H1 (cell line): Measurements from ENCODE around the gene ITPR3. TPM values are rescaled to one million over a fixed set of nuclear protein-coding genes. Genes with fewer than 3 reads are reported as not detected.

Experiments
- CTCF ChIA-PET: fragments of 300-600 bp; sonication (Branson Sonifier 250); formaldehyde crosslinking; loops from one replicate; lab custom pipeline; 2021; ENCODE audit not compliant: partially characterized antibody; lab: Charles Lee
- POLR2A ChIA-PET: fragments of 300-600 bp; sonication (Branson Sonifier 250); formaldehyde crosslinking; loops from one replicate; lab custom pipeline; 2021; ENCODE audit warnings: inconsistent platforms; ENCODE audit not compliant: partially characterized antibody; lab: Charles Lee
- DNase-seq, 2 experiments: peaks; one replicate each; pipeline versions ENCODE4 v3.0.0 to v3.0.0-alpha.2; 2010 to 2022; ENCODE audit warnings: low spot score in 2 of 2, low read depth in 1 of 2, mixed read lengths in 1 of 2
- FAIRE-seq: peaks from 2 replicates; lab custom pipeline; 2011; peaks lifted over from hg19 to GRCh38; lab: Jason Lieb, UNC
- H2AFZ ChIP-seq: 2 replicates; pipeline ENCODE4 v1.8.1; 2012; ENCODE audit warnings: low read length, inconsistent platforms
- H2AK5ac ChIP-seq: 2 replicates; pipeline ENCODE4 v1.6.1; 2013; ENCODE audit warnings: low read depth, low read length
- H2BK120ac ChIP-seq: replicated peaks from 2 replicates; pipeline ENCODE3; 2013; ENCODE audit warnings: low read depth, low read length, inconsistent platforms
- H2BK12ac ChIP-seq: 2 replicates; pipeline ENCODE4 v1.6.1; 2013; ENCODE audit warnings: low read depth, low read length
- H2BK15ac ChIP-seq: 2 replicates; pipeline ENCODE4 v1.6.1; 2013; ENCODE audit warnings: low read length
- H2BK20ac ChIP-seq: 2 replicates; pipeline ENCODE4 v1.6.1; 2013; ENCODE audit warnings: low read length
- H2BK5ac ChIP-seq: 2 replicates; pipeline ENCODE4 v1.6.1; 2013; ENCODE audit warnings: low read depth, low read length
- H3K14ac ChIP-seq: 2 replicates; pipeline ENCODE4 v1.6.1; 2013; ENCODE audit warnings: inconsistent platforms; ENCODE audit not compliant: insufficient read length
- H3K18ac ChIP-seq: 2 replicates; pipeline ENCODE4 v1.6.1; 2013; ENCODE audit warnings: low read length; ENCODE audit errors: extremely low read depth
- H3K23ac ChIP-seq: 2 replicates; pipeline ENCODE4 v1.6.1; 2013; ENCODE audit warnings: inconsistent platforms; ENCODE audit not compliant: insufficient read length
- H3K23me2 ChIP-seq: 2 replicates; pipeline ENCODE4 v1.6.1; 2013; ENCODE audit warnings: low read depth, low read length
- H3K27ac ChIP-seq: 2 replicates; pipeline ENCODE4 v1.6.1; 2011; ENCODE audit warnings: low read depth, low read length, inconsistent platforms
- H3K27me3 ChIP-seq, 4 experiments: replicated peaks in 1 of 4; 1 replicate in 1 of 4; 2 replicates in 3 of 4; pipeline versions ENCODE4 v1.6.1 to v1.8.1; 2011 to 2013; ENCODE audit warnings: low read length in 3 of 4, mild to moderate bottlenecking in 3 of 4, inconsistent platforms in 2 of 4, mixed read lengths in 2 of 4, moderate library complexity in 1 of 4; ENCODE audit not compliant: control insufficient read depth in 3 of 4, insufficient read depth in 3 of 4; ENCODE audit errors: extremely low read depth in 1 of 4
- H3K36me3 ChIP-seq, 4 experiments: 2 replicates each; pipeline versions ENCODE4 v1.6.1 to v1.8.1; 2011 to 2013; ENCODE audit warnings: mild to moderate bottlenecking in 4 of 4, low read length in 3 of 4, moderate library complexity in 2 of 4, control low read depth in 1 of 4, inconsistent platforms in 1 of 4; ENCODE audit not compliant: insufficient read depth in 4 of 4, control insufficient read depth in 2 of 4
- H3K4ac ChIP-seq: replicated peaks from 2 replicates; pipeline ENCODE3; 2013; ENCODE audit warnings: low read length, low read depth, mixed read lengths, inconsistent platforms; ENCODE audit not compliant: insufficient read length
- H3K4me1 ChIP-seq, 4 experiments: replicated peaks in 1 of 4; 1 replicate in 1 of 4; 2 replicates in 3 of 4; pipeline versions ENCODE4 v1.6.1 to v1.8.1; 2011 to 2013; ENCODE audit warnings: low read length in 3 of 4, inconsistent platforms in 2 of 4, mixed read lengths in 1 of 4; ENCODE audit not compliant: insufficient read depth in 4 of 4, control insufficient read depth in 3 of 4
- H3K4me2 ChIP-seq, 2 experiments: 2 replicates each; pipeline versions ENCODE4 v1.6.1 to v1.8.1; 2011 to 2013; ENCODE audit warnings: low read depth in 2 of 2, low read length in 2 of 2, control low read depth in 1 of 2, inconsistent platforms in 1 of 2, mild to moderate bottlenecking in 1 of 2; ENCODE audit not compliant: insufficient read depth in 1 of 2
- H3K4me3 ChIP-seq, 4 experiments: fragments of 200-600, 300-600 bp in 1 of 4; sonication (generic), shearing (Covaris generic), sonication (Bioruptor Twin) in 1 of 4; 2 replicates each; pipeline versions ENCODE4 v1.5.1 to v1.8.1; 2011 to 2016; ENCODE audit warnings: low read length in 4 of 4, low read depth in 3 of 4, control low read depth in 2 of 4, inconsistent platforms in 2 of 4, mild to moderate bottlenecking in 2 of 4, mixed read lengths in 1 of 4, moderate library complexity in 1 of 4; ENCODE audit not compliant: insufficient read depth in 2 of 4; ENCODE audit errors: extremely low read depth in 1 of 4
- H3K56ac ChIP-seq: replicated peaks from 2 replicates; pipeline ENCODE3; 2013; ENCODE audit warnings: low read depth, mild to moderate bottlenecking, mixed read lengths, low read length, inconsistent platforms; ENCODE audit not compliant: insufficient read length
- H3K79me1 ChIP-seq: 2 replicates; pipeline ENCODE4 v1.6.1; 2013; ENCODE audit warnings: low read depth, low read length, control low read depth
- H3K79me2 ChIP-seq, 2 experiments: 2 replicates each; pipeline versions ENCODE4 v1.6.1 to v1.8.1; 2012 to 2013; ENCODE audit warnings: low read length in 2 of 2, mild to moderate bottlenecking in 2 of 2, inconsistent platforms in 1 of 2; ENCODE audit not compliant: insufficient read depth in 2 of 2, control insufficient read depth in 1 of 2
- H3K9ac ChIP-seq, 4 experiments: replicated peaks in 1 of 4; 1 replicate in 1 of 4; 2 replicates in 3 of 4; pipeline versions ENCODE4 v1.6.1 to v1.8.1; 2011 to 2013; ENCODE audit warnings: low read depth in 3 of 4, low read length in 3 of 4, control low read depth in 2 of 4, mild to moderate bottlenecking in 2 of 4, moderate library complexity in 2 of 4, inconsistent platforms in 1 of 4; ENCODE audit errors: extremely low read depth in 1 of 4
- H3K9me3 ChIP-seq, 2 experiments: 2 replicates each; pipeline versions ENCODE4 v1.6.1 to v1.8.1; 2012 to 2013; ENCODE audit warnings: mild to moderate bottlenecking in 2 of 2, moderate library complexity in 2 of 2, control low read depth in 1 of 2, inconsistent platforms in 1 of 2, low read depth in 1 of 2, low read length in 1 of 2, mixed read lengths in 1 of 2; ENCODE audit not compliant: insufficient read depth in 2 of 2
- H4K20me1 ChIP-seq, 2 experiments: replicated peaks in 1 of 2; 2 replicates each; pipeline versions ENCODE3 to v1.8.1; 2011 to 2013; ENCODE audit warnings: inconsistent platforms in 2 of 2, low read length in 2 of 2, mild to moderate bottlenecking in 1 of 2; ENCODE audit not compliant: insufficient read depth in 2 of 2, control insufficient read depth in 1 of 2
- H4K5ac ChIP-seq: 2 replicates; pipeline ENCODE4 v1.6.1; 2013; ENCODE audit warnings: low read length, low read depth, mixed read lengths, inconsistent platforms; ENCODE audit not compliant: insufficient read length
- H4K8ac ChIP-seq: 2 replicates; pipeline ENCODE4 v1.8.0; 2013; ENCODE audit warnings: mild to moderate bottlenecking, moderate library complexity, low read length, inconsistent platforms; ENCODE audit not compliant: insufficient read depth; ENCODE audit errors: extremely low read depth
- H4K91ac ChIP-seq: replicated peaks from 2 replicates; pipeline ENCODE3; 2013; ENCODE audit warnings: low read length, mixed read lengths, inconsistent platforms; ENCODE audit not compliant: insufficient read length
- RAD21 ChIP-seq, 2 experiments: IDR thresholded peaks in 1 of 2; conservative IDR thresholded peaks in 1 of 2; 2 replicates each; pipeline ENCODE4 v1.6.1; 2011; ENCODE audit warnings: low read depth in 2 of 2, low read length in 2 of 2, improper control_type of control experiment in 1 of 2, inconsistent platforms in 1 of 2, mild to moderate bottlenecking in 1 of 2, moderate library complexity in 1 of 2
- SUZ12 ChIP-seq: fragments of 200-600 bp; sonication (generic); IDR thresholded peaks from 2 replicates; pipeline ENCODE4 v1.6.1; 2012; ENCODE audit warnings: mild to moderate bottlenecking, inconsistent platforms, low read length, moderate library complexity, mixed read lengths
- WGBS, 2 experiments: shearing (Covaris generic) in 1 of 2; methylation state at CpG; one replicate each; pipeline versions ENCODE4 v1.1.6 to v1.1.7; 2013 to 2015; ENCODE audit warnings: low lambda C conversion rate in 2 of 2, mixed read lengths in 2 of 2, inconsistent platforms in 1 of 2, low coverage in 1 of 2, missing lambda C conversion rate in 1 of 2; ENCODE audit not compliant: insufficient replicate concordance in 2 of 2, insufficient coverage in 1 of 2, insufficient read length in 1 of 2; ENCODE audit errors: extremely low coverage in 1 of 2, missing lambda C conversion rate in 1 of 2; 5-methylcytosine and 5-hydroxymethylcytosine counted together
- polyA plus RNA-seq, 7 experiments: library from polyadenylated mRNA; depleted of rRNA in 3 of 7; stranded (reverse) in 5 of 7; unstranded in 2 of 7; fragments of >200 nt in 5 of 7; fragments of 200-250 nt in 2 of 7; gene quantifications; 1 replicate in 5 of 7; 2 replicates in 1 of 7; 4 replicates in 1 of 7; pipeline versions ENCODE4 v1.2.1 to v1.2.3, GENCODE V29; 2011 to 2013; ENCODE audit warnings: missing spikeins in 2 of 7, mixed read lengths in 2 of 7
- total RNA-seq: library from RNA; stranded (reverse); fragmentation: NEBNext Ultra II Directional; extraction: Animal tissue kit (Norgen Biotek cat#: 25700); gene quantifications from 2 replicates; pipeline ENCODE4 v1.2.1, GENCODE V29; 2021

The ITPR3 gene
- total and polyA plus RNA-seq, 2 of the 8 experiments (the other 6 are each of a cell fraction or from before 2014, with no cell fraction given), result 29.1 to 45.7 TPM

DNA sequence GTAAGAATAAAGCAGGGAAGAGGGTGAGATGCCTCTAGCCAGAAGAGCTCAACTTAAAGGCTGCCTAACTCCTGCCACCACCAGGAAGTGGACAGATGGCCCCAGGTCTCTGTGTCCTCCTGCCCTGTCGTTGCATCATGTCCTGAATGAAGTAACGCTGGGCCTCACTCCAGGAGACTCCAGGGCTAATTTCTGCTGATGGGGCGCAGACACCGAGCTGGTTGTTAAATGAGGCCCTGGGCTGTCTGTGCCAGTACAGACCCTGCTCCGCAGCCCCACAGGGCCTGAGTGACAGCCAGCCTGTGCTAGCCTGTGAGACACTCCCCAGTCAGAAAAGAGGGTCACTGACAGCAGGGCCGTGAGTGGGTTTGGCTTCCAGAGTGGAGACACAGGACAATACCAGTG, 119.1 kb downstream of the ITPR3 start:
- POLR2A ChIA-PET, result interaction anchor here (0.9 to 2.4 kb wide), 4 partner anchors 13 to 31 kb away, joined by 3 to 5 read pairs (median 3); partner anchors contain the start of gene UQCC2

More for the DNA sequence above, 119.1 kb downstream of the ITPR3 start:
- CTCF ChIA-PET, result interaction anchor here (0.6 to 1.5 kb wide), 5 partner anchors 9 to 73 kb away, joined by 3 to 9 read pairs (median 3); no protein-coding TSS in a partner anchor
- Histone ChIP-seq H3K27ac (no peak overlapping the region), H2BK15ac (no peak overlapping the region), H3K4ac (no peak overlapping the region), H3K23me2 (no peaks in the 10 kb centered on the region), H2AK5ac (no peak overlapping the region), H3K56ac (no peak overlapping the region), H3K9me3 (no peaks in the 10 kb centered on the region), H4K20me1 (no peaks in the 10 kb centered on the region), H4K8ac (peak overlapping the region; percentile 45; the same call in 1 of the 2 replicates), H3K18ac (no peak overlapping the region), H3K79me1 (no peaks in the 10 kb centered on the region), H3K14ac (no peak overlapping the region), H4K5ac (no peak overlapping the region), H2BK20ac (no peak overlapping the region), H3K27me3 (no peaks in the 10 kb centered on the region; a peak in 2 of 7 replicates), H3K4me2 (no peak overlapping the region), H4K91ac (no peak overlapping the region), H2AFZ (no peak overlapping the region), H3K9ac (no peak overlapping the region), H3K36me3 (no peaks in the 10 kb centered on the region), H2BK12ac (no peak overlapping the region), H3K4me1 (peaks cover 3 to 12% (median 5%) of the 10 kb centered on the region in 4 experiments; a peak in 6 of 7 replicates), H3K23ac (no peak overlapping the region), H3K79me2 (no peaks in the 10 kb centered on the region), H3K4me3 (no peak overlapping the region), H2BK5ac (no peak overlapping the region), H2BK120ac (no peak overlapping the region)
- WGBS, 2 experiments, result 93% methylated on average over 6 of the region's 6 CpGs; no CpG with 5 or more reads in 1 of the 2 experiments
- FAIRE-seq (no peak), DNase-seq (no peak)
- no peak for TF ChIP-seq SUZ12
- TF ChIP-seq RAD21 (IDR thresholded peaks at IDR 0.05 in 1 of 2, conservative IDR thresholded peaks at IDR 0.05 in 1 of 2; ENCODE audit: low read depth in 2 of 2, low read length in 2 of 2), result no peak
